Retina (tissue), 1 donor: ENCODE data around the gene CPEB3.
"Not testable (repeated sequence)": the region's sequence is repeated elsewhere in the genome, so short reads cannot be mapped to it uniquely, and the experiment has no call there.

Source experiments
- DNase-seq: peaks from one replicate; pipeline ENCODE4 v3.0.0-alpha.2; 2016

The CPEB3 gene

DNA sequence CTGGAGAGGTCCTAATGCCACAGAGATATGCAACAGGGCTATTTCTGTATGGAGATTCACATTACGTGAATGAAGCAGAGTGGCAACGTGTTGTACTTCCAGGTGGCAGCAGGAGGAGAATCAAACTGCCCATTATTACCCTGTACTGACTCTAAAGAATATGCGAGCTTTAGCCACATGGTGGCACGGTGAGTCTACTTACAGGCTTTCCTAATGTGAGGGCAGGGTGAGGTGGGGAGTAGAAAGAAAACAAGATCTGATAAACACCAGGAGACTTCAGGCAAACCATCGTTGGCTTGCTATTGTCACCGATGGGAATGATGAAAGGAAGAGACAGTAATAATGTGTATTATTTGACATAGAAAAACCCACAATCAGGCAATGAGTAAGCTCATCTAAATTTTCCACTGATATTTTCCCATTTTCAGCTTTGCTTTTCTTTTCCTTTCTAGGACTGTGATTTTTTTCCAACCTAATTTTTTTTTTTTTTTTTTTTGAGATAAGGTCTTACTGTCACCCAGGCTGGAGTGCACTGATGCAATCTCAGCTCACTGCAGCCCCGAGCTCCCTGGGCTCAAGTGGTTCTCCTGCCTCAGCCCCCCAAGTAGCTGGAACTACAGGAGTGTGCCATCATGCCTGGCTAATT is 203.0 kb downstream of the CPEB3 start:
- DNase-seq, result peak; percentile 49

DNA sequence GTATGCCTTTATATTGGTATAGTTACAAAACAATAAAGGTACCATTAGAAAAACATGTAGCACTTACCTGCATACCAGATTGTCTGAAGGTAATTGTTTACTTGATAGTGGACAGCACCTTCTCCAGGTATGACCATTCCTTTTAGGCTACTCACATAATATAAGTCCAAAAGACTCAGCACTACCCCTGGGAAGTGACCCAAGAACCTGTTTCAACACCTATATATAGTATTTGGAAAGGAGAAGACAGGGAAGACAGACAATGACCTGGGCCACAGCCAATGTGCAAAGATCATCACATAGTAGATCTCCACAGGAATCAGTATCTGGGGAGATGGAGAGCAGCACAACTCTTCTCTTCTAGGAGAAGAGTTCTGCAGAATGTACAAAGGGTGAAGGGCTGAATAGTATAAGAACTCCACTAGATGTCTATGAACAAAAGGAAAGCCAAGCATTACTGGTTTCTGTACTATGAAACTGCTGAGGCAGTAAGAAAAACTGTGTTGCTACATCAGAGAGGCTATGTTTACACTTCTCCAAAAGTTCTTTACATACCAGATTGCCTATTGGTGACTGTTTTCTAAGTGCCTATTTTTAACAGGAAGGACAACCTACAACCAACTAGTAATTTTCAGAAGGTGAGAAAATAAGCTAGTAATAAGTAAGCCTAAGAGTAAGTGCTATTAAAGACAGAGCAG is 208.1 kb downstream of the CPEB3 start:
- DNase-seq, result no peak

DNA sequence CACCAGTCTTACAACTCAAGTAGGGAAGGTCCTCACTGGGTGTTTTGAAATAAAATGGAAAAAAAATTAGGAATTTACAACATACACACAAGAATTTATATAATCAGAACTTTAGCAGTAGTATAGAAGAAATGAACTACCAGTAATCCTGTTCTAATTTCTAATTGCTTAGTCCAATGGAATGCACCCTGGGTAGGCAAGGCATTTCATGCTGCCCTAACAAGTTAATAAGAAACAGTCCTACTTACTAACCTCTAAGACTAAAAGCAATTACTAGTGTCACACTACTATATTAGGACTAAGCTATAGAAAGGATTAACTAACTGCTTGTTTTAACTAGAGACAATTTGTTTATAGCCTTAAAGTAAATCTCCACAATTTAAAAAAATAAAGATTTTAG is 209.2 kb downstream of the CPEB3 start:
- DNase-seq, result no peak

DNA sequence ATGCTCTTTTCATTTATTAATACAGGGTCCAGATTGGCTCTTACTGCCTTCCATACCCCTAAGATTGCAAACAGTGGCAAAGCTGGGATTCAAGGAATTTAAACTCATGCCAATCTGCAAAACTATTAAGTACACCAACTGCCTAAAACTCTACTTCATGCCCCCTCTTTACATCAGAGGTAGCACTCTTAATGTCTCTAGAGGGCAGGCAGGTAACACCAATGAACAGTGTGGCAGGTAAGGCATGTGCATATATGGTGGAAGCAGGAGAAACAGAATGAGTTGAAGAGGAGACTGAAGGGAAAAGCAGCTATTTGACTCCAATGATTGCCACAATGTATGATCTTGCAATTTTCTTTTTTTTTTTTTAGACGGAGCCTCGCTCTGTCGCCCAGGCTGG is 210.6 kb downstream of the CPEB3 start:
- DNase-seq, result no peak

DNA sequence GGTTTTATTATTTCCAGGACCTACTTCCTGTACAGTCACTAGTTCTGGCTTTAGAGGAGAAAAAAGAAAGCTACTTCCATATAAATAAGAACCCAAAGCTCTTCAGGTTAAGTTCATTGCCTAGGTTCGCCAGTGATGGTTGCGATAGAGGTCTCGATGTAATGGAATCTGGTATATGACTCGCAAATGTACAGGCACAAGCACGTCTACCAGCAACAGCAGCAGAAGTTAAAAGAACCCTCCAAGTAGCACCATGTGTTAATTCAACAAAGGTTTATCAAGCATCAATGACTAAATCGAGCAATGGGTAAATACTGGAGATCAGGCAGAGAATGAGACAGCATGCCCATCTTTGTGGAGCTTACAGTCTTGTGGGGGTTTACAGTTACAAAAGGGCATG is 211.9 kb downstream of the CPEB3 start:
- DNase-seq, result no peak

DNA sequence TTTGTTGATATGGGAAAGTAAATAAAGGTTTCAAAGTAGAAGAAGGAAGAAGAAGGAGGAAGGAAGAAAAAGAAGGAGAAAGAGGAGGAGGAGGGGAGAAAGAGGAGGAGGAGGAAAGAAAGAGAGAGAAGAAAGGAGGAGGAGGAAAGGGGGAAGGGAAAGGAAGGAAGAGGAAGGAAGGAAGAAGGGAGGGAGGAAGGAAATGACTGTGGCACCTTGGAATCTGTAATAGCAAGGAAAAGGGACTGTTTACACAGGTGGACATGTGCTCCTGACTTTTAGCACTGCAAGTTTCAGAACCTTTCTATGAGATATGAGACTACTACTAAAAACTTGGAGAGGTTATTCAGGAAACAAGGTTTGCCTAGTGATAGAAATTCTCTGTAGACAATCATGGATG is 214.2 kb downstream of the CPEB3 start:
- no peak for DNase-seq

DNA sequence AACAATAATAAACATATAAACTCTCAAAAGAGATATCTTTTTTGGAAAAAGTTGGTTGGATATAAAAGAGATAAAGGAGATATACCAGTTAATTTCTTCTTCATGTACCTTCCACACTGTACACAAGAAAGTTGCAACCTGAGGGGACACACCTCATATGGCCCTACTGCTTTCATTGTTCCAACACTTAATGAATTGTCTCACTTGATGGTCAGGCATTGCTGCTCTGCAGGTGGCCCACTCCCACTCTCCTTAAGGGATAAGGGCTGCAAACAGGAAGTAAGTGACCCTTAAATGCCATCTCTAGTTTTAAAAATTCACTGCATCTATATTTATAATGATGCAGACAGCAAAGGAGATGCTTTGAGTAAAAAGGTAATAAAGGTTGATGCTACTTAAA is 215.0 kb downstream of the CPEB3 start:
- DNase-seq, result no peak

DNA sequence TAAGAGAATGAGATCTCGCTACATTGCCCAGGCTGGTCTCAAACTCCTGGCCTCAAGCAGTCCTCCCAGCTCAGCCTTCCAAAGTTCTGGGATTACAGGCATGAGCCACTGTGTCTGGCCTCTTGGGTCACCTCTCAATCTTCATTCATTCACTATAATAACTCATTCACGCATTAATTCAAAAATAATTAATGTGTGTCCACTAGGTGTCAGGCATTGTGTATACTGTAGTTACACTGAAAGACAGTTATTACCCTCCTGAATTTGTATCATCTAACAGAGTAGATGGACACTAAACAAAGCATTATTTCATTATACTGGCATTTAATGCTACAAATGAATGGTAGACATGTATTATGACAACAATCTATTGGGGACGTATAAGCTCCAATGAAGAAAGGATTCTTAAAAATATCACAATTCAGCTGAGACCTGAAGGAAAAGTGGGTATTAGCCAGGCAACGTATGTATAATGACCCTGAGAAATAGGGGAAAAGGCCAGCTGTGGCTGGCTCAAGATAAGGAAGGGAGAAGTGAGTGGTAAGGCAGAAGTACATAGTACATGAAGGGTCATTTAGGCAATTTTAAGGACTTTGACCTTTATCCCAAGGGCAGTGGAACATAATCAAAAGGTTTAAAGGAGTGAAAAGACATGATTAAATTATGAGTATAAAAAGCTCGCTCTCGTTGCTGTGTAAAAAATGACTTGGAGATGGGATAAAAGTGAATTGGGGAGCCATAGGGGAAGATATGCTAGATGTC is 216.6 kb downstream of the CPEB3 start:
- no peak for DNase-seq

DNA sequence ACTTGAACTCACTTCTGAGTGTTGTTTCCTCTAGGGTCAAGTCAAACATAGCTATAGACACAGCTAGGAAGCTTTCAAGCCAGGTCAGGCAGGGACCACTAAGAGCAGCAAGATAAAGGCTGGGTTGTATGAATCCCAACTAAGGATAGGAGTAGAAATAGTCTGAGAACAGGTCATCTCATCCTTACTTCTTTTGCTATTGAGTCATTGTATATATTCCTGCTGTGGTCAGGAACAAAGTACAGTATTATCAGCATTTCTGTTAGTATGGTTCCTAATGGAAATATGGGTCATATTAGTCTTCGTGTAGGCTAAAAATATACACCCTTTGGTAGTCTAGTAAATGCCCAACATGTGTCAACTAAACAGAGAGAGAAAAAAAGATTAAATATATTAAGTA is 222.0 kb downstream of the CPEB3 start:
- no peak for DNase-seq

DNA sequence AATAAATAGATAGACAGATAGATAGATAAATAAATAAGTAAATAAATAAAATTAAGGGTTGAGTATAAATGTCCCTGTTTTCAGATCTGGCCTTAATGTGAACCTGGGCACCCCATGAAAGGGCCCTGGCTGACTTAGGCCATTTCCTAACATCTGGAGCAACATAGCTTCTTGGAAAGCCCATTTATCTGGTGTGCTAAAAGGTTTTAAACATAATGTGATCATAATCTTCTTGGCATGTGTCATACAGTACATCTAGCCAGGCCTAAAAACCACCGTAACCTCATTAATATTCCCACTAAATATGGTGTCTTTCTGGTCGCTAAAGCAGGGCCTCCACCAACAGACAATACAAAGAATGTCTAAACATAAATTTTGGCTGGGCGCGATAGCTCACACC is 224.5 kb downstream of the CPEB3 start:
- DNase-seq, result no peak

DNA sequence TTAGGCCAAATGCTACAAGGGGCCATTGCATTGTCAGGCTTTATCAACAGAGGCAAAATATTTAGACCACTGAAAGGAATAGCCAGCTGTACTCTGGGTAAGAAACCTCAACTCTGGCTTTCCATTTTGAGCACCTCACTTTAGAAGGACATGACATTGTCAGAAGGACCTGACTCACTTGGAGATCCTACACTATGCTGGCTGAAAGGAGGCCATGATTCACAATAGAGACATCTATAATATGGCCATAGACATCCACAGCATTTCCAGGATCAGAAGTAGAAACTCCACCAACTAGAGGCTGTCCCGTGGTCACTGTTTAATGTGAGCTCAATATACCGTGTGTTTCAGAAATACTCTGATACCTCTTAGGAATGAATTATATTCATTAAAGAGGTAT is 226.4 kb downstream of the CPEB3 start:
- DNase-seq, result no peak

DNA sequence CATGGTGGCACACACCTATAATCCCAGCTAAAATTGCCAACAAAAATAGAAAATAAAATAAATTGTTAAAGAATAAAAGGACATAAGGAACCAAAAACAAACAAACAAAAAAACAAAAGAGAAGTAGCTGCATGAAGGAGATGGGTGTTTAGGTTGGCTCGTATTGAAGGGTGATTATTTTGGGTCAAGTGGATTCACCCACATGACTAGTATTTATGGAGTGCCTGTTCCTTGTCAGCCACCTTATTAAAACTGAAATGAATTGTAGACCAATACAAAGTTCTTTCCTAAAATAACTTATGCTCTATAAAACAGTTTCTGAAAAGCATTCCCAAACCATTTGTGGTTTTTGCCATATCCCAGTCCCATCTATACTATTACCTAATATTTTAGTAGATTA is 228.6 kb downstream of the CPEB3 start:
- DNase-seq, result no peak

DNA sequence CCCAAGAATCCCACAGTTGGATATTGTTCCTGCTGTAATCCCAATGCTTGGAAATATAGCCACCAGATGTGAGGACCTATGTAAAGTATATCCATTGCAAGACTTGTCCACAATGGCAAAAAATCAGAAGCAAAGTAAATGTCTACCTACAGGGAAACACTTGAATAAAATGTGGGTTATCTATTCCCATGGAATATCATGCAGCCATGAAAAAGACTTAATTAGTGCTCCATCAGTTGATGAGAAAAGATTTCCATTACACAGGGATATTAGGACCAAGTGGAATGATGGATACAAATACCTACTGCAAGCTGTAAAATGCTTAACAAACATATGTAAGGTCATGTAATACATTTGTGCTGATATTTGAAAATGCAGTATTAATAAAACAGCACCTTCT is 236.1 kb downstream of the CPEB3 start:
- DNase-seq, result no peak

DNA sequence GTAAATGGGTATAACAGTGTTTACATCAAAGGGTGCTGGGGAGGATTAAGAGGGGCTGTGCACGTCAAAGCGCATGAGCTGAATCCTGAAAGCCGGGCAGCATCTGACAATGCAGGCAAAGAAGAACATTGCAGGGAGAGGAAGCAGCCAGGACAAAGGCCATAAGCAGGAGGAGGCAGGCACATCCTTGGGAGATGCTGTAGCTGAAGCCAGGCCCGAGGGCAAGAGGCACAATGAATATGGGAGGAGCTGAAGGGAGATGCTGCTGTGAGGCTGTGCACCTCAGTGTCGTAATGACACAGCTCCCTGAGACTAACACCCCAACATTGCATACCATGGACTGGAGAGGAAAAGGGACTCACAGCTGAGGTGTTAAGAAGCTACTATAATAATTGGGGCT is 238.1 kb downstream of the CPEB3 start:
- no peak for DNase-seq

DNA sequence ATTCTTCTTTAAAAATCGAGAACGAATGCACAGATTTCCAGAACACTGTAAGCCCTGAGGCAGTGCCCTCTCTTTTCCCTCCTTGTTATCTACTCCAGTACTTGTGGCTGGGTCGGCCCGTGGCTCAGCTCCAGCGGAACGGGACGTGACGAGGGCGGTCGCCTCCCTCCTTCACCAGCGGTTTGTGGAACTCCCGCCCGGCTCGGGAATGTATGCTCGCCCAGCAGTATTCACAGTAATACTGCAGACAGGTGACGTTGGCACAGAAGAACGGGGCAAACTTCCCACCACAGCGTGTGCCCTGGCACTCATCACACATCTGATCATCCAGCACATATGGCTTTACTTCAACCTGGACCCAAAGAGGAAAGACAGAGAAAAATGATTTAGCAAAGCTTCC is 238.8 kb downstream of the CPEB3 start:
- DNase-seq, result no peak

DNA sequence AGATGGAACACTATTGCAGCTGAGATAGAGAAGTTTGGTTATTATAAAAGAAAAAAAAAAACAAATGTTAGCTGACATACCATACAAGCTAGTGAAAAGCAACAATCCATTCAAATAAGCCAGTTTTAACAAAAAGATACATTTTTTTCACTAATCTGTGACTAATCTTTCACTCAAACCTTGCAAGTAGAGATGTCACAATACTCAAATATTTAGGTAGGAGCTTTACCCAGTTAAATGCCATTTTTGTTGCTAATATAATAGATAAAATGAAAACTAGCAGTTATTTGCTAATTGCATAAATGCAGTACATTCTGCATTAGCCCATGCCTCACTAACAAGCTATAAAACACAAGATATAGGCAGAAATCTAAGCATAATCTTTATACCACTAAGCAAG is 243.7 kb downstream of the CPEB3 start:
- DNase-seq, result no peak

DNA sequence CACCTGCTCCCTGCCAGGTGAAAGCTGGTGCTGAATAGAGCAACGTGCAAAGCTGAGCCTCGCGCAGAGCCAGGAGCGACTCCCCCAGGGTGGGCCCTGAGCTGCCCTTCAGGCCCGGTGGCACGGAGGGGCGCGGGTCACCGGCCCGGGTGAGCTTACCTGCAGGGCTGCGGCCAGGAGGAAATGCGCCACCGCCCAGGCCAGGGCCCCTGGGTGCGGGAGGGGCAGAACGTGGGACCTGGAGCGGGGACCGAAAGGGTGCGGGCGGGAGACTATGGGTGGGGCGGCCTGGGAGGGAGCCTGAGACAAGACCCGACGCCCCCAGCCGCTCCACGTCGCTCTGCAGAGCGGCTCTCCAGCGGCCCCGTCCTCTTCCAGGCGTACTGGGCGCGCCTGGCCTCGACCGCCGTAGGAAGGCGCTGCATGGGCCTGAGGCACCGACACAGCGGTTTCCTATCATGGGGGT is 245.2 kb downstream of the CPEB3 start:
- peak; percentile 44 for DNase-seq

DNA sequence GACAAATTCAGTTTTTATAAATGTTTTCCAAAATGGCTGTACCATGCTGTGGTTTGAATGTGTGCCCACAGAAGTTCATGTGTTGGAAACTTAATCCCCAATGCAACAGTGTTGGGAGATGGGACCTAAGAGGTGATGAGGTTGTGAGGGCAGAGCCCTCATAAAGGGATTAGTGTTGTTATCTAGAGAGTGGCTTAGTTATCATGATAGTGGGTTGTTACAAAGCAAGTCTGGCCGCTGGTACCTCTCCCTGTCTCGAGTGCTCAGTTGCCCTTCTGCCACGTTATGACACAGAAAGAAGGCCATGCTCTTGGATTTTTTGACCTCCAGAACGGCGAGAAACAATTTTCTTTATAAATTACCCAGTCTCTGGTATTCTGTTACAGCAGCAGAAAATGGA is 248.3 kb downstream of the CPEB3 start:
- no peak for DNase-seq

DNA sequence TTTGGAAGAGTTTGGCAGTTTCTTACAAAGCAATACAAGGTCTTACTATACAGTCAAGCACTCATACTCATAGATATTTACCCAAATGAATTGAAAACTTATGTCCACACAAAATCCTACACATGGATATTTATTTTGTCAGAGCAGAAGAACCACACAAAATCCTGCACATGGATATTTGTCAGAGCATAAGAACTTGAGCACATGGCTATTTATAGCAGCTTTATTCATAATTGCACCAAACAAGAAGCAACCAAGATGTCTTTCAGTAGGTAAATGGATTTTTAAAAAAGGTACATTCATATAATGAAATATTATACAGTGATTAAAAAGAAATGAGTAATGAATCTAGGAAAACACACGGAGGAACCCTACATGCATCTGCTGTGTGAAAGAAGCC is 251.9 kb downstream of the CPEB3 start:
- DNase-seq, result no peak

DNA sequence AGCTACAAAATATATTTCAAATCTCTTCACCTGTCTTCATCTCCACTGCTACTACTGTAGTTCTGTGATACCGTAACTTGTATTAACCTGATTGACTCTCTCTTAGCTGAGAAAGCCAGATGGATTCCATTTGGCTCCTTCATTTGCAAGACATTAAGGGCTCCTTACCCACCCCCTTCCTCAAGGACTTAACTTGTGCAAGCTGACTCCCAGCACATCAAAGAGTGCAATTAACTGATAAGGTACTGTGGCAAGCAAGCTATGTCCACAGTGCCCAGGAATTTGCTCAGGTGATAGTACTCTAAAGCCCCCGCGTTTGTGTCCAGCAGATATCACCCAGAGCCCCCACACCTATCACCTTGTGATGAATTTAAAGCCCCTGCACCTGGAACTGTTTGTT is 257.8 kb downstream of the CPEB3 start:
- not testable (repeated sequence) for DNase-seq

DNA sequence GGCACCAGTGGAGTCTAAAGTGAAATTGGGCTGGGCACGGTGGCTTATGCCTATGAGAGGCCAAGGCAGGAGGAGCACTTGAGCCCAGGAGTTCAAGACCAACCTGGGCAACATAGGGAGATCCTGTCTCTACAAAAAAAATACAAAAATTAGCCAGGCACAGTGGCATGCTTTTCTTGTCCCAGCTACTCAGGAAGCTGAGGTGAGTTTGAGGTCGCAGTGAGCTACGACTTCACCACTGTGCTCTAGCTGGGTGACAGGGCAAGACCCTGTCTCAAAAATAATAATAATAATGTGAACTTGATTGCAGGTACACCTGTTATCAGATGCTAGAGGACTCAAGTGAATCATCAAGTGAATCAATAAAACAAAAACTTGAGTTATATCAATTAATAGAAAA is 259.3 kb downstream of the CPEB3 start:
- no peak for DNase-seq

DNA sequence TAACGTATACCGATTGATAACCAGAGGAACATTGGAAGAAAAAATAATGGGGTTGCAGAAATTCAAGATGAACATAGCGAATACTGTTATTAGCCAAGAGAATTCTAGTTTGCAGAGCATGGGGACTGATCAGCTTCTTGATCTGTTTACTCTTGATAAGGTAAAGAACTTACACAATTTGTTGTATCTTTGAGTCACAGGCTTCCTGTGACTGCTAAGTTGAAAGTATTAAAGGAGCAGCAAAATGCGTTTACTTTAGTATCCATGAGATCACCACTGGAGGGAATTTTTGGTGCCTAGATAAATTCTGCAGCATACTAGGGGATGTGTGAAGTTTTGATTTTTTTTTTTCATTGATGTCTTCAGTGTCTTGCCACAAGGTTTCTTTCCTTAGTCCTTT is 263.7 kb downstream of the CPEB3 start:
- DNase-seq, result no peak

DNA sequence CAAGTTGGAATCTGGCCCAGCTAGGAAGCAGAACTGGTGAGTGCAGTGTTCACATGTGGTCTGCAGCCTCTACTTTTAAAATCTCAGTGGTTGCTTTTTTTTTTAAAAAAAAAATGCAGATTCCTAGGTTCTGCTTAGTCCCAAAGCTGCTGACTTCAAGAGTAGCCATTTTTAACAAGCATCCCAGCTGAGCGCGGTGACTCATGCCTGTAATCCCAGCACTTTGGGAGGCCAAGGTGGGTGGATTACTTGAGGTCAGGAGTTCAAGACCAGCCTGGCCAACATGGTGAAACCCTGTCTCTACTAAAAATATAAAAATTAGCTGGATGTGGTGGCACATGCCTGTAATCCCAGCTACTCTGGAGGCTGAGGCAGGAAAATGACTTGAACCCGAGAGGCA is 265.5 kb downstream of the CPEB3 start:
- DNase-seq, result not testable (repeated sequence)

DNA sequence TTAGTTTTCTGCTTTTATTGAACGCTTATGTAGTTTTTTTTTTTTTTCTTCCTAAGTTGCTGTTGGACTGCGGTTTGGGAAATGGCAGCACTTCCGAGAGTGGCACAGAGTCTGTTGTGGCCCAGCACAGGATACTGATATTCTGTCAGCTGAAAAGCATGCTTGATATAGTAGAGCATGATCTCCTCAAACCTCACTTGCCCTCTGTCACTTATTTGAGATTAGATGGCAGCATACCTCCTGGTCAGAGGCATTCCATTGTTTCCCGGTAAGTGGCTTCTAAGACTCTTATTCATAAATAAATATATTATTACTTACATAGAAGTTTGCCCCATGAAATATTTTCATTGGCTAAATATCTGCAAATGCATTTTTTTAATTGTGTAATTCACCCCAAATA is 266.2 kb downstream of the CPEB3 start:
- DNase-seq, result no peak
